HG03378 (cell line): ENCODE data around the gene ZNF230.

Source experiments
- ATAC-seq: cut with Tn5 transposase; IDR thresholded peaks from one replicate; pipeline ENCODE4 v1.9.1; 2021; ENCODE audit warnings: mild to moderate bottlenecking, moderate library complexity; ENCODE audit not compliant: unreplicated experiment

ZNF230 gene

GRCh38 chr19:44002566-44003460, at the start of gene ZNF230:
ZNF230 (plus strand) TSS chr19:44002957; CDS start chr19:44007079, 4,122 bp downstream.
- peak; percentile 86 for ATAC-seq

- ATAC-seq: no peak
Measured at GRCh38 chr19:43956827-43957226, 45.9 kb upstream of the ZNF230 start.

- ATAC-seq: no peak
Measured at GRCh38 chr19:43957891-43958290, 44.9 kb upstream of the ZNF230 start.

GRCh38 chr19:43960411-43960810, 42.3 kb upstream of the ZNF230 start:
- no peak for ATAC-seq

- no peak for ATAC-seq
Measured at GRCh38 chr19:43966079-43966694, 36.6 kb upstream of the ZNF230 start.

- no peak for ATAC-seq
Measured at GRCh38 chr19:43976732-43977131, 26.0 kb upstream of the ZNF230 start.

- ATAC-seq: no peak
Measured at GRCh38 chr19:43983544-43983911, 19.2 kb upstream of the ZNF230 start.

GRCh38 chr19:43983912-43984686, 18.7 kb upstream of the ZNF230 start, which contains the start of gene ZNF155:
ZNF155 (plus strand) TSS chr19:43984188; CDS start chr19:43988544, 4,356 bp downstream.
- ATAC-seq: peak; percentile 63

- peak; percentile 27 for ATAC-seq
Measured at GRCh38 chr19:43984687-43985000, 18.1 kb upstream of the ZNF230 start.

- no peak for ATAC-seq
Measured at GRCh38 chr19:43997631-43998290, 5.0 kb upstream of the ZNF230 start.

- no peak for ATAC-seq
Measured at GRCh38 chr19:44002212-44002565, 568 bp upstream of the ZNF230 start.

GRCh38 chr19:44003461-44004009, 778 bp downstream of the ZNF230 start:
- peak; percentile 32 for ATAC-seq

- no peak for ATAC-seq
Measured at GRCh38 chr19:44005973-44006372, 3.2 kb downstream of the ZNF230 start.

GRCh38 chr19:44007473-44007872, 4.7 kb downstream of the ZNF230 start:
- no peak for ATAC-seq

GRCh38 chr19:44010468-44010867, 7.7 kb downstream of the ZNF230 start:
- no peak for ATAC-seq

- no peak for ATAC-seq
Measured at GRCh38 chr19:44019498-44019897, 16.7 kb downstream of the ZNF230 start.

- no peak for ATAC-seq
Measured at GRCh38 chr19:44021221-44021620, 18.5 kb downstream of the ZNF230 start.

GRCh38 chr19:44024900-44025216, 22.1 kb downstream of the ZNF230 start:
- no peak for ATAC-seq

- ATAC-seq: peak; percentile 89
Measured at GRCh38 chr19:44025217-44025936, 22.6 kb downstream of the ZNF230 start, which contains the start of gene ZNF222. ZNF222 (plus strand) TSS chr19:44025379; CDS start chr19:44025437, 58 bp downstream.

- no peak for ATAC-seq
Measured at GRCh38 chr19:44026622-44027021, 23.9 kb downstream of the ZNF230 start.
